ENCODE measurements around the gene EIF4E1B. TPM values are rescaled to one million over a fixed set of nuclear protein-coding genes. Genes with fewer than 3 reads are reported as not detected.

Gene EIF4E1B
- total and polyA plus RNA-seq, 2 donors (not counting 1 experiment from before 2014, with no cell fraction given) = not detected

DNA sequence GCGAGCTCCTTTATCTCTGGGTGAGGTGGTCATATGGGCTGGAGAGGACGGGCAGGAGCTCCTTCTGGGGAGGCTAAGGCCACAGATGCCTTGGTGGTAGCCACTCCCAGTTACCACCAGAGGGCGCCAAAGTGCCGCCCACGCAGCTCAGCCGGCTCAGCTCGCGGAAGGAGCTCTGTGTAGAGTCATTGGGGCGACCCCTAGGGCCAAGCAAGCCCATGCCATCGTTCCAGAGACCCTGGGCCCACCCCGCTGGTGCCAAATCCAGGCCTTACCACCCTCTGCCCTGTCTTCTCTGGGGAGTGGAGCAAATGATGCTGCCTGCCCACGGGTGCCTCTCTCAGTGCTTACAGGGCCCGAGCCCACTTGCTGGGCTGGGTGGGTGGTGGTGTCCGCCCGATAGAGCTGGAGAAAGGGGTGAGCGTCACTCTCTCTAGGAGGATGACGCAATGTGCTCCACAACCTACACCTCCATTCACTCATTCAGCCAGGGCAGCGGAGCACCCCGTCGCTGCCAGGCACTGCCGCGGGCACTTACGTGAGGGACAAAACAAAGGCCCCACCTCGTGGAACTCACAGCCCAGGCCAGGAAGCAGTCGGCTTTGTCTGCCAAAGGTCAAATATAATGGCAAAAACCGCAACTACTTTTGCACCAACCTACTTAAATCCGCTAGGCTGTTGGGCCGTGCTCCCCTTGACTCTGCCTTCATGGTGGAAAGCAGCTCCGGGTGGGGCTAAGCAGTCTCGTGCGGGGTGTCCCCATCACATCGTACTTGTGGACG is 30.6 kb downstream of the EIF4E1B start:
- Histone ChIP-seq H3K36me3 (replicated peaks in 1 of 2; ENCODE audit: control extremely low read depth in 1 of 2, control insufficient read depth in 1 of 2, extremely low read depth in 1 of 2, insufficient read depth in 2 of 2, low read length in 1 of 2) (peaks cover 0 to 7% of the 10 kb centered on the region in 2 experiments), H3K27ac (ENCODE audit: low read length in 2 of 2) (no peak overlapping the region), H3K27me3 (replicated peaks in 1 of 4; ENCODE audit: control extremely low read depth in 1 of 4, control insufficient read depth in 3 of 4, insufficient read depth in 4 of 4, low read length in 3 of 4) (peaks cover 0 to 16% (median 2%) of the 10 kb centered on the region in 4 experiments), H3K4me2 (replicated peaks; ENCODE audit: low read depth, low read length, poor library complexity, severe bottlenecking) (peak overlapping the region; percentile 40), H3K4me3 (ENCODE audit: control extremely low read depth in 1 of 5, extremely low read depth in 1 of 5, insufficient read depth in 1 of 5, low read depth in 2 of 5, low read length in 4 of 5) (no peak overlapping the region), H2AFZ (ENCODE audit: insufficient read depth, low read depth, low read length, poor library complexity, severe bottlenecking) (peak overlapping the region; percentile 34), H3K9ac (ENCODE audit: low read length) (no peak overlapping the region), H3K9me3 (ENCODE audit: control extremely low read depth in 1 of 3, control insufficient read depth in 2 of 3, insufficient read depth in 1 of 3, low read length in 2 of 3) (no peaks in the 10 kb centered on the region), H3K4me1 (ENCODE audit: control insufficient read depth in 2 of 2, insufficient read depth in 2 of 2, low read length in 2 of 2) (peaks cover 25 to 30% of the 10 kb centered on the region in 2 donors), H3K79me2 (ENCODE audit: control insufficient read depth, insufficient read depth, low read length) (no peaks in the 10 kb centered on the region), H4K20me1 (ENCODE audit: control insufficient read depth, insufficient read depth, low read length, poor library complexity, severe bottlenecking) (no peaks in the 10 kb centered on the region)
- TF ChIP-seq EZH2 (IDR thresholded peaks at IDR 0.05; ENCODE audit: borderline replicate concordance, insufficient read depth, low read depth, low read length, poor library complexity, severe bottlenecking) = no peak
- TF ChIP-seq, protein P1, sequence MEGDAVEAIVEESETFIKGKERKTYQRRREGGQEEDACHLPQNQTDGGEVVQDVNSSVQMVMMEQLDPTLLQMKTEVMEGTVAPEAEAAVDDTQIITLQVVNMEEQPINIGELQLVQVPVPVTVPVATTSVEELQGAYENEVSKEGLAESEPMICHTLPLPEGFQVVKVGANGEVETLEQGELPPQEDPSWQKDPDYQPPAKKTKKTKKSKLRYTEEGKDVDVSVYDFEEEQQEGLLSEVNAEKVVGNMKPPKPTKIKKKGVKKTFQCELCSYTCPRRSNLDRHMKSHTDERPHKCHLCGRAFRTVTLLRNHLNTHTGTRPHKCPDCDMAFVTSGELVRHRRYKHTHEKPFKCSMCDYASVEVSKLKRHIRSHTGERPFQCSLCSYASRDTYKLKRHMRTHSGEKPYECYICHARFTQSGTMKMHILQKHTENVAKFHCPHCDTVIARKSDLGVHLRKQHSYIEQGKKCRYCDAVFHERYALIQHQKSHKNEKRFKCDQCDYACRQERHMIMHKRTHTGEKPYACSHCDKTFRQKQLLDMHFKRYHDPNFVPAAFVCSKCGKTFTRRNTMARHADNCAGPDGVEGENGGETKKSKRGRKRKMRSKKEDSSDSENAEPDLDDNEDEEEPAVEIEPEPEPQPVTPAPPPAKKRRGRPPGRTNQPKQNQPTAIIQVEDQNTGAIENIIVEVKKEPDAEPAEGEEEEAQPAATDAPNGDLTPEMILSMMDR (IDR thresholded peaks at IDR 0.05) = peak; percentile 96
- ATAC-seq (ENCODE audit: low read depth) (peak; percentile 76), DNase-seq (peak; percentile 89)
- H3K4me3 Mint-ChIP-seq = no peak overlapping the region
- H3K27me3 Mint-ChIP-seq = peaks cover 23% of the 10 kb centered on the region
- peak overlapping the region; percentile 67 for H3K27ac Mint-ChIP-seq
- H3K9me3 Mint-ChIP-seq (ENCODE audit: insufficient read depth) = no peaks in the 10 kb centered on the region
- 62% methylated on average over 26 of the region's 33 CpGs for WGBS (ENCODE audit: insufficient coverage)
- intact Hi-C loops (cut with micrococcal nuclease) = loop anchor here (1.0 kb wide), 1 partner anchor 14 kb away; the partner anchor contains the start of gene TSPAN17
- H3K4me1 Mint-ChIP-seq = peaks cover 32% of the 10 kb centered on the region
- ChIA-PET POLR2A (interaction anchor here (1.0 to 1.5 kb wide), 2 partner anchors 14 to 213 kb away, joined by 3 to 4 read pairs; partner anchors contain the start of gene FAF2), CTCF (interaction anchor here (0.6 to 5.6 kb wide), 52 partner anchors 8 to 595 kb away, joined by 3 to 78 read pairs (median 4); partner anchors contain the start of genes CLTB, EIF4E1B, FAF2 and GPRIN1)

DNA sequence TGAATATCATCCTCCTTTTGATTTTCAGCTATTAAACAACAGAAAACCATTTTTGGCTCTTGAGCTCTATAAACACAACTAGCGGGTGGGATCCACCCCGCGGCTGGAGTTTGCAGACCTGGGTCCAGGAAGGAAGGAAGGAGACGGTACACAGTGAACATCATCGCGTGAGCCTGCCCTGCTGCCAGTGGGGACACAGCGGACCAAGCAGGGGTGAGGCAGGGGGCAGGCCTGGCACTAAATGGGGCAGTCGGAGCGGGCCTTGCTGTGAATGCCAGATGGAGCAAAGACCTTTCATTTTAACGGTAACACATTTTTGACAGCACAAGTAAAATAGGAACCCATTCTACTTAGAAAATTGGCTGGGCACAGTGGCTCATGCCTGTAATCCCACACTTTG is 31.2 kb downstream of the EIF4E1B start:
- peaks cover 0 to 5% of the 10 kb centered on the region in 2 experiments for H3K36me3 ChIP-seq (replicated peaks in 1 of 2; ENCODE audit: control extremely low read depth in 1 of 2, control insufficient read depth in 1 of 2, extremely low read depth in 1 of 2, insufficient read depth in 2 of 2, low read length in 1 of 2)
- POLR2A ChIA-PET = no interaction called here
- H4K20me1 ChIP-seq (ENCODE audit: control insufficient read depth, insufficient read depth, low read length, poor library complexity, severe bottlenecking) = no peaks in the 10 kb centered on the region
- intact Hi-C loops (cut with micrococcal nuclease) = no loop called here
- no peak overlapping the region for H3K4me2 ChIP-seq (replicated peaks; ENCODE audit: low read depth, low read length, poor library complexity, severe bottlenecking)
- H3K9ac ChIP-seq (ENCODE audit: low read length) = no peak overlapping the region
- H3K4me1 Mint-ChIP-seq = peaks cover 32% of the 10 kb centered on the region
- H3K9me3 Mint-ChIP-seq (ENCODE audit: insufficient read depth) = no peaks in the 10 kb centered on the region
- H3K27ac ChIP-seq (ENCODE audit: low read length in 2 of 2) = no peak overlapping the region
- no peak overlapping the region for H3K4me3 Mint-ChIP-seq
- peaks cover 25 to 30% of the 10 kb centered on the region in 2 donors for H3K4me1 ChIP-seq (ENCODE audit: control insufficient read depth in 2 of 2, insufficient read depth in 2 of 2, low read length in 2 of 2)
- H3K79me2 ChIP-seq (ENCODE audit: control insufficient read depth, insufficient read depth, low read length) = no peaks in the 10 kb centered on the region
- peaks cover 0 to 16% (median 2%) of the 10 kb centered on the region in 4 experiments for H3K27me3 ChIP-seq (replicated peaks in 1 of 4; ENCODE audit: control extremely low read depth in 1 of 4, control insufficient read depth in 3 of 4, insufficient read depth in 4 of 4, low read length in 3 of 4)
- CTCF ChIA-PET = interaction anchor here (0.9 to 5.6 kb wide), 10 partner anchors 8 to 451 kb away, joined by 3 to 78 read pairs (median 12); partner anchors contain the start of genes CLTB, EIF4E1B, SNCB and TSPAN17
- no peak overlapping the region for H3K4me3 ChIP-seq (ENCODE audit: control extremely low read depth in 1 of 5, extremely low read depth in 1 of 5, insufficient read depth in 1 of 5, low read depth in 2 of 5, low read length in 4 of 5)
- DNase-seq (no peak), ATAC-seq (ENCODE audit: low read depth) (no peak)
- no peak overlapping the region for H3K27ac Mint-ChIP-seq
- peaks cover 26% of the 10 kb centered on the region for H3K27me3 Mint-ChIP-seq
- no peak overlapping the region for H2AFZ ChIP-seq (ENCODE audit: insufficient read depth, low read depth, low read length, poor library complexity, severe bottlenecking)
- no peaks in the 10 kb centered on the region for H3K9me3 ChIP-seq (ENCODE audit: control extremely low read depth in 1 of 3, control insufficient read depth in 2 of 3, insufficient read depth in 1 of 3, low read length in 2 of 3)
- TF ChIP-seq EZH2 (IDR thresholded peaks at IDR 0.05; ENCODE audit: borderline replicate concordance, insufficient read depth, low read depth, low read length, poor library complexity, severe bottlenecking) = no peak
- TF ChIP-seq, protein P1 (IDR thresholded peaks at IDR 0.05) = no peak
- 81% methylated on average over 10 of the region's 10 CpGs for WGBS (ENCODE audit: insufficient coverage)
